ENCODE measurements around the gene FUNDC2. TPM values are rescaled to one million over a fixed set of nuclear protein-coding genes. Genes with fewer than 3 reads are reported as not detected.

Gene FUNDC2
- total RNA-seq: 46.1 and 59.2 TPM in 2 replicates

GRCh38 chrX:155026727-155027508, at the start of gene FUNDC2:
FUNDC2 (plus strand) TSS chrX:155026844; CDS start chrX:155026939, 95 bp downstream.

DNA sequence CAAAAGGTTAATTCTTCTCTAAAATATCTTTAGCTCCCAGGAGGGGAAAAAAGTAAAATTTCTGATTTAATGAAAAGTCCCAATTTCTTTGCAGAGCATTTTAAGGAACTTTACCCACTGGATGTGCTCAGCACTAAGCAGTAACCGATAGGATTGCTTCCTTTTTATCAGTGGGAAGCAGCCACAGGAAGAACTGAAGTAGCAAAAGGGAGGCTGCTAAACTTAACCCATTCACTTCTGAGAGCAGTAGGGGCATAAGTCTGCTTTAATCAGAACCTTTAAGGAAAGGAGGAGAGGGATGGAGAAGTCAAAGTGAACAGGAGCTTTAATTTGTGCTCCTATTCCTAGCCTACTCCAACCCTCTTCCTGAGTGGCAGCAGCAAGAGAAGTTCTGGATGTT, 4.1 kb upstream of the FUNDC2 start, which contains the start of gene F8:
F8 (minus strand) TSS at position 139 of the 400 bp plus-strand sequence. CDS start 171 bp downstream, outside the sequence.

GRCh38 chrX:155070975-155071693, 44.5 kb downstream of the FUNDC2 start, which contains the start of the genes BRCC3, CMC4 and MTCP1:
BRCC3 (plus strand) TSS chrX:155071508; CDS start chrX:155071528, 20 bp downstream.
CMC4 (minus strand) TSS chrX:155071136; CDS start chrX:155064023, 7,113 bp downstream.
MTCP1 (minus strand) TSS chrX:155071136; CDS start chrX:155066010, 5,126 bp downstream.

Other genes with a start within 250 kb of the FUNDC2 start
- gene MPP1, start 221.4 kb upstream of the FUNDC2 start, total RNA-seq: 15.9 and 16.4 TPM in 2 replicates
- gene SMIM9, start 192.2 kb upstream of the FUNDC2 start, total RNA-seq: not detected in 2 replicates
- gene F8A1, start 140.5 kb upstream of the FUNDC2 start, total RNA-seq: 4.8 and 6.7 TPM in 2 replicates
- gene F8, start 4.1 kb upstream of the FUNDC2 start, total RNA-seq: 4.0 and 4.8 TPM in 2 replicates
- 11.4 and 14.3 TPM in 2 replicates for gene CMC4, start 44.3 kb downstream of the FUNDC2 start, total RNA-seq
- gene MTCP1, start 44.3 kb downstream of the FUNDC2 start, total RNA-seq: 6.8 and 9.6 TPM in 2 replicates
- gene BRCC3, start 44.7 kb downstream of the FUNDC2 start, total RNA-seq: 14.3 and 16.1 TPM in 2 replicates
- gene VBP1, start 189.6 kb downstream of the FUNDC2 start, total RNA-seq: 42.6 and 55.6 TPM in 2 replicates
- 0.72 and 1.9 TPM in 2 replicates for gene RAB39B, start 237.6 kb downstream of the FUNDC2 start, total RNA-seq